A673 (cell line): ENCODE measurements around the gene ADORA2A. TPM values are rescaled to one million over a fixed set of nuclear protein-coding genes. Genes with fewer than 3 reads are reported as not detected.

Experiments used
- BruUV-seq: library from RNA; stranded (reverse); fragments of 400-500 nt; replicated peaks from 2 replicates; lab custom pipeline; 2021; lab: Mats Ljungman, UMichigan
- CTCF ChIA-PET: fragments of 300-600 bp; sonication (Branson Sonifier 250); formaldehyde crosslinking; loops from one replicate; lab custom pipeline; 2022; ENCODE audit warnings: antibody characterized with exemption; lab: Charles Lee
- POLR2A ChIA-PET: fragments of 300-600 bp; sonication (Branson Sonifier 250); formaldehyde crosslinking; loops from one replicate; lab custom pipeline; 2022; ENCODE audit warnings: antibody characterized with exemption; ENCODE audit not compliant: low non-redundant PET; lab: Charles Lee
- DNase-seq: peaks from one replicate; pipeline ENCODE4 v3.0.0-alpha.2; 2015; ENCODE audit warnings: low spot score
- H3K27ac ChIP-seq: fragments of 200-600 bp; sonication (generic); 2 replicates; pipeline ENCODE4 v1.5.1; 2016; ENCODE audit warnings: mixed run types, low read depth, mild to moderate bottlenecking, mixed read lengths, antibody characterized with exemption, low read length; ENCODE audit not compliant: poor library complexity, severe bottlenecking
- H3K27me3 ChIP-seq: fragments of 200-600 bp; sonication (generic); replicated peaks from 2 replicates; pipeline ENCODE4 v1.6.1; 2017; ENCODE audit warnings: mixed run types, low read depth, mild to moderate bottlenecking, mixed read lengths, antibody characterized with exemption, low read length; ENCODE audit not compliant: insufficient read depth, poor library complexity
- H3K36me3 ChIP-seq: fragments of 200-600 bp; sonication (generic); 2 replicates; pipeline ENCODE4 v1.6.1; 2016; ENCODE audit warnings: mixed run types, mild to moderate bottlenecking, mixed read lengths, antibody characterized with exemption, low read length; ENCODE audit not compliant: insufficient read depth, poor library complexity, severe bottlenecking
- H3K4me1 ChIP-seq: fragments of 200-600 bp; sonication (generic); 2 replicates; pipeline ENCODE4 v1.6.1; 2017; ENCODE audit warnings: mixed run types, mild to moderate bottlenecking, mixed read lengths, antibody characterized with exemption, low read length; ENCODE audit not compliant: insufficient read depth, poor library complexity, severe bottlenecking
- H3K4me3 ChIP-seq: fragments of 200-600 bp; sonication (generic); 2 replicates; pipeline ENCODE4 v1.5.1; 2016; ENCODE audit warnings: low read depth, mixed run types, mild to moderate bottlenecking, mixed read lengths, low read length; ENCODE audit not compliant: poor library complexity, severe bottlenecking
- H3K9me3 ChIP-seq: fragments of 200-600 bp; sonication (generic); 2 replicates; pipeline ENCODE4 v1.6.1; 2016; ENCODE audit warnings: mixed run types, low read depth, mild to moderate bottlenecking, mixed read lengths, antibody characterized with exemption, low read length; ENCODE audit not compliant: poor library complexity, severe bottlenecking
- EZH2 ChIP-seq: fragments of 200-600 bp; sonication (generic); IDR thresholded peaks from 2 replicates; pipeline ENCODE4 v1.6.1; 2017; ENCODE audit warnings: borderline replicate concordance, low read depth, mild to moderate bottlenecking, mixed read lengths, antibody characterized with exemption, low read length; ENCODE audit not compliant: poor library complexity, severe bottlenecking
- intact Hi-C: fragments of 100-400 bp; cut with micrococcal nuclease; formaldehyde crosslinking; loops from one replicate; pipeline ENCODE4 v1.10.0; 2022; ENCODE audit not compliant: unreplicated experiment
- total RNA-seq: library from RNA; stranded (reverse); gene quantifications from 2 replicates; pipeline ENCODE4 v1.2.3, GENCODE V29; 2021
- TF ChIP-seq, protein P1 (sequence below): fragments of 300-800, 200-600 bp; sonication (generic); conservative IDR thresholded peaks from 2 replicates; pipeline ENCODE4 v1.5.1; 2017; ENCODE audit warnings: low read depth, mild to moderate bottlenecking, antibody characterized with exemption, low read length, moderate library complexity, mixed read lengths

ADORA2A gene
- total RNA-seq, 1 experiment from 2014 or later, result 9.6 TPM

DNA sequence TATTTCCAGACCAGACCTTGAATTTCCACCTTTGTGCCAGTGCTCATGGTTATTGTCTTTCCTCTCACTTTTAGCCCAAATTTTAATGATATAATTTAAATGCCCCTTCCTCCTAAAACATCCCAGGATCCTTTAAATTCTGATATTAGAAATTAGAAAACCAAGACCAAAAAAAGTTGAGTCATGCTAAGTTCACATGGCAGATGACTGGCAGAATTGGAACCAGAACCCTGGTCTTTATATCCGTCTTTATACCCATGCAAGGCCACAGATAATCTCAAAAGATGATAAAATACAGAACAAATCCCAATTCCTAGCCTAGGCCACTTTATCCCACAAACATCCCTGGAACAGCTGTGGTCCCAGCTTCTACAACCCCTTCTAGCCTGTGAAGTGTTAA, 26.5 kb downstream of the ADORA2A start:
- CTCF ChIA-PET, result no interaction called here
- no peak for DNase-seq
- Histone ChIP-seq H3K27ac (no peak overlapping the region), H3K36me3 (no peaks in the 10 kb centered on the region), H3K4me1 (peaks cover 25% of the 10 kb centered on the region), H3K27me3 (no peaks in the 10 kb centered on the region), H3K9me3 (peaks cover 8% of the 10 kb centered on the region), H3K4me3 (no peak overlapping the region)
- TF ChIP-seq, protein P1, sequence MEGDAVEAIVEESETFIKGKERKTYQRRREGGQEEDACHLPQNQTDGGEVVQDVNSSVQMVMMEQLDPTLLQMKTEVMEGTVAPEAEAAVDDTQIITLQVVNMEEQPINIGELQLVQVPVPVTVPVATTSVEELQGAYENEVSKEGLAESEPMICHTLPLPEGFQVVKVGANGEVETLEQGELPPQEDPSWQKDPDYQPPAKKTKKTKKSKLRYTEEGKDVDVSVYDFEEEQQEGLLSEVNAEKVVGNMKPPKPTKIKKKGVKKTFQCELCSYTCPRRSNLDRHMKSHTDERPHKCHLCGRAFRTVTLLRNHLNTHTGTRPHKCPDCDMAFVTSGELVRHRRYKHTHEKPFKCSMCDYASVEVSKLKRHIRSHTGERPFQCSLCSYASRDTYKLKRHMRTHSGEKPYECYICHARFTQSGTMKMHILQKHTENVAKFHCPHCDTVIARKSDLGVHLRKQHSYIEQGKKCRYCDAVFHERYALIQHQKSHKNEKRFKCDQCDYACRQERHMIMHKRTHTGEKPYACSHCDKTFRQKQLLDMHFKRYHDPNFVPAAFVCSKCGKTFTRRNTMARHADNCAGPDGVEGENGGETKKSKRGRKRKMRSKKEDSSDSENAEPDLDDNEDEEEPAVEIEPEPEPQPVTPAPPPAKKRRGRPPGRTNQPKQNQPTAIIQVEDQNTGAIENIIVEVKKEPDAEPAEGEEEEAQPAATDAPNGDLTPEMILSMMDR, result no peak
- no peak for TF ChIP-seq EZH2
- BruUV-seq, result no TSS peak
- POLR2A ChIA-PET, result no interaction called here
- intact Hi-C loops, result no loop called here

- H3K9me3 ChIP-seq, result peaks cover 8% of the 10 kb centered on the region
- CTCF ChIA-PET, result interaction anchor here (0.6 kb wide), 1 partner anchor 32 kb away, joined by 6 read pairs; no protein-coding TSS in a partner anchor
- no peak overlapping the region for H3K27ac ChIP-seq
- POLR2A ChIA-PET, result no interaction called here
- no TSS peak for BruUV-seq
- intact Hi-C loops, result no loop called here
- DNase-seq, result no peak
- H3K4me1 ChIP-seq, result peaks cover 18% of the 10 kb centered on the region
- TF ChIP-seq, protein P1, result no peak
- TF ChIP-seq EZH2, result no peak
- H3K27me3 ChIP-seq, result no peaks in the 10 kb centered on the region
- no peaks in the 10 kb centered on the region for H3K36me3 ChIP-seq
- no peak overlapping the region for H3K4me3 ChIP-seq
Observed at GRCh38 chr22:24455039-24455438, 27.6 kb downstream of the ADORA2A start.

DNA sequence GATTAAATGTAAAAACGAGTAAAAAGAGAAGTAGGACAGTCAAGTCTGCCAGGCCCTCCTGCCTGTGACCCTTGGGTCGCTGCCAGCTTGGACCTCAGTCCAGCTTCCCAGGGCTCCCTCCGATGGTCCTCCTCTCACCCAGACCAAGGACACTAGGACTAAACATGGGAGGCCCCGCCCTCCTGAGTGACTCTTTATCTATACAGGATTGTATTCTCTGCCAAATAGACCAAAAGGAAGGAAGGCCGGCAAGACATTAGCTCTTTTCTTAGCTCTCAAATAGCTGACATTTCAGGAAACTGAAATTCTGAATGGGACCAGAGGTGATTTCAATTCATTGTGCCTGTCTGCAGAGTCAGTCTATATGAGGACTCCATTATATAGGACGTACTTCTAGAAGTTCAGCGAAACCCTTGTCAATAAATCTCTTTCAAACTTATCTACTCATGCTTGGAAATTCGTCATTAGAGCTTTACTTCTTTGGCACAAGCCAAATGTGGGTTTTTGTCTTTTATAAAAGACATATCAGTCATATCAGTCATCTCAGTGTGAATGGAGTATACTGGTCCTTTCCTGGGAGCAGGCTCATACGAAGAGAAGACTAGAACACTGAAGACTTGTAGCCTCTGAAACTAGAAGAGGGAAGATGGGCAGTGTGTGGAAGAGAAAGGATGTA, 28.5 kb downstream of the ADORA2A start:
- Histone ChIP-seq H3K4me1 (peaks cover 19% of the 10 kb centered on the region), H3K9me3 (peaks cover 8% of the 10 kb centered on the region), H3K27ac (no peak overlapping the region), H3K36me3 (no peaks in the 10 kb centered on the region), H3K27me3 (no peaks in the 10 kb centered on the region), H3K4me3 (no peak overlapping the region)
- DNase-seq, result no peak
- intact Hi-C loops, result no loop called here
- no peak for TF ChIP-seq EZH2
- TF ChIP-seq, protein P1, result no peak
- ChIA-PET POLR2A (no interaction called here), CTCF (interaction anchor here (0.6 kb wide), 1 partner anchor 33 kb away, joined by 6 read pairs; no protein-coding TSS in a partner anchor)
- BruUV-seq, result no TSS peak
